Measurements from ENCODE around the gene CHCHD6. TPM values are rescaled to one million over a fixed set of nuclear protein-coding genes. Genes with fewer than 3 reads are reported as not detected.

CHCHD6 gene
- total and polyA plus RNA-seq, 5 donors from 2014 or later, result 5.6 to 10.5 (median 8.1) TPM

DNA sequence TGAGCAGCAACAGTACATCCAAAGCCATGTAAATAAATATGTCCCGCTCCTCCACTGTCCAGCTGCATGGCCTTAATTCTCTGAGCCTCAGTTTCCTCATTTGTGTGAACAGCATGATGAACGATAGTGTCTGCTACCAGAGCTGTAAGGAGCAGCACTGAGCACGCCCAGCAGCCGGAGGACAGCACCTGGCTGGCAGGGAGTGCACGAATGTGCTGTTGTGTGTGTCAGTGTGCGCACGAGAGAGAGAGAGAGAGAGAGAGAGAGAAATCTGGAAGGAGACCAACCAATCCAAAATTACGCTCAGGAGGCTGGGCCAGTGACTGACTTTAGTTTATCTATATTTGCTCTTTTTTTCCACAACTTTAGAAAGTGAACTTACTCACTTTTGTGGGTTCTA lies 252.3 kb downstream of the CHCHD6 start:
- Mint-ChIP-seq H3K27me3 (no peaks in the 10 kb centered on the region), H3K4me1 (no peaks in the 10 kb centered on the region), H3K4me3 (no peak overlapping the region), H3K27ac (peak overlapping the region in 1 of 3 donors; percentile 78), H3K36me3 (peaks cover 12% of the 10 kb centered on the region), H3K9me3 (no peaks in the 10 kb centered on the region)
- ATAC-seq (ENCODE audit: low read depth in 2 of 2) (no peak), DNase-seq (no peak)
- Histone ChIP-seq H3K4me3 (ENCODE audit: low read depth, low read length) (no peak overlapping the region), H3K27ac (ENCODE audit: insufficient read depth, low read length, poor library complexity, severe bottlenecking) (no peak overlapping the region), H3K36me3 (ENCODE audit: control insufficient read depth, insufficient read depth, low read length) (no peaks in the 10 kb centered on the region), H3K27me3 (ENCODE audit: control insufficient read depth, insufficient read depth, low read length) (no peaks in the 10 kb centered on the region), H3K4me1 (ENCODE audit: control insufficient read depth, insufficient read depth, low read length, poor library complexity, severe bottlenecking) (no peaks in the 10 kb centered on the region), H3K9me3 (ENCODE audit: control insufficient read depth in 2 of 2, low read length in 2 of 2) (no peaks in the 10 kb centered on the region)

DNA sequence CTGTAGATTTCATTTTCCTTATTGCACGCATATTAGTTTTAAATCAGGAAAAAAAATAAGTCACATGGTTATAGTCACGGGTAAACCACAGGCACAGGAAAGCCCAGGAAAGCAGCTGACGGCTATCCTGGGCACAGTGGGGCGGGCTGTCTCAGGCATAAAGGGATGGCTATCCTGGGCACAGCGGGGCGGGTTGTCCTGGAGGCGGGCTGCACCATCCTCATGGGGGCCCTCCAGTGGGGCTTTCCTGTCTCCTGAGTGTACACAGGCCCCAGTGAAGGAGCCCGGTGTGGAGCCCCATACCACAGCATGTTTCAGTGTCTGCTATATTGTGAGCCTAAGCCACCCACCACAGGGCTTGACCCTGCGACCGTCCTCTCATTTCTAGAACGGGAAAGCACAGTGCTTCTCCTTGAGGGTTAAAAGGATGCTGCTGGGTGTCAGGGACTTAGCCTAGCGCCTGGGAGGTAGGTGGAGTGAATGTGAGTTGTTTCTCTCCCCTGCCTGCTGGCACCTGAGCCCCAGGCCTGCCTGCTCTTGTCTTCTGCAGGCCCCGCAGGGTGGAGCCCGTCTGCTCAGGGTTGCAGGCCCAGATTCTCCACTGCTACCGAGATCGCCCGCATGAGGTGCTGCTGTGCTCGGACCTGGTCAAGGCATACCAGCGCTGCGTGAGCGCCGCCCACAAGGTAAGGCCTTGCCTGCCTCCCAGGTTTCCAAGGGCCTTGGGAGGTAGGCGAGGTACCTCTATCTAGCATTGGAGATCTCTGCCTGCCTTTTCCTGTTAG lies 253.0 kb downstream of the CHCHD6 start:
- ATAC-seq (ENCODE audit: low read depth in 2 of 2), result no peak
- Histone ChIP-seq H3K27me3 (ENCODE audit: control insufficient read depth, insufficient read depth, low read length) (no peaks in the 10 kb centered on the region), H3K27ac (ENCODE audit: insufficient read depth, low read length, poor library complexity, severe bottlenecking) (no peak overlapping the region), H3K9me3 (ENCODE audit: control insufficient read depth in 2 of 2, low read length in 2 of 2) (no peaks in the 10 kb centered on the region), H3K4me3 (ENCODE audit: low read depth, low read length) (no peak overlapping the region), H3K36me3 (ENCODE audit: control insufficient read depth, insufficient read depth, low read length) (no peaks in the 10 kb centered on the region), H3K4me1 (ENCODE audit: control insufficient read depth, insufficient read depth, low read length, poor library complexity, severe bottlenecking) (no peaks in the 10 kb centered on the region)
- Mint-ChIP-seq H3K4me1 (no peaks in the 10 kb centered on the region), H3K36me3 (peaks cover 12% of the 10 kb centered on the region), H3K27ac (no peak overlapping the region), H3K9me3 (no peaks in the 10 kb centered on the region), H3K4me3 (no peak overlapping the region), H3K27me3 (no peaks in the 10 kb centered on the region)
- DNase-seq, result no peak

- no peak overlapping the region for H3K4me3 Mint-ChIP-seq
Observed at GRCh38 chr3:126957776-126958637, 254.0 kb downstream of the CHCHD6 start.

DNA sequence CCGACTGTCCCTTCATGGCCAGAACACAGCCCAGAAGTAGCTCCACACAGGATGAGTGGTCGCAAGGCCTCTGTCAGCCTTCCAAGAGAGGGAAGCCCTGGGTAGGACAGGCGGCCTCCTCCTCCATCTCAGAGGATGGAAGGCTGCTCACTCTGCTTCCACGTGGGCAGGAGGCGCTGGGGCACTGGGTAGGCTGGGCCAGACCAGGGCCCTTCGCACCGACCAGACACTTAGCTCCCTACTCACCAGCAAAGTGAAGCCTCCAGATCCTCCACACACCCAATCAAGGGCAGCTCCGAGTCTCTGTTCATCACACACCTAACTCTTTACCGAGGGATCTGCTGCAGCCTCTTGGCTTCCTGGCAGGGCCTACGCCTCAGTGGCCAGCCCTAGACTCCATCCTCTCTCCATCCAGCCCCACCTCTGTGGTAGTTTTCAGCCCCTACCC lies 254.6 kb downstream of the CHCHD6 start:
- no peaks in the 10 kb centered on the region for H3K27me3 Mint-ChIP-seq
- peaks cover 12% of the 10 kb centered on the region for H3K36me3 Mint-ChIP-seq
- H3K27me3 ChIP-seq (ENCODE audit: control insufficient read depth, insufficient read depth, low read length), result no peaks in the 10 kb centered on the region
- ATAC-seq (ENCODE audit: low read depth in 2 of 2) (no peak), DNase-seq (no peak)
- no peaks in the 10 kb centered on the region for H3K9me3 ChIP-seq (ENCODE audit: control insufficient read depth in 2 of 2, low read length in 2 of 2)
- peaks cover 0 to 2% (median 0%) of the 10 kb centered on the region in 7 donors for H3K9me3 Mint-ChIP-seq
- H3K4me1 ChIP-seq (ENCODE audit: control insufficient read depth, insufficient read depth, low read length, poor library complexity, severe bottlenecking), result no peaks in the 10 kb centered on the region
- H3K4me1 Mint-ChIP-seq, result no peaks in the 10 kb centered on the region
- no peak overlapping the region for H3K27ac ChIP-seq (ENCODE audit: insufficient read depth, low read length, poor library complexity, severe bottlenecking)
- H3K27ac Mint-ChIP-seq, result peak overlapping the region in 2 of 3 donors; percentile 35 to 60
- no peak overlapping the region for H3K4me3 ChIP-seq (ENCODE audit: low read depth, low read length)
- H3K4me3 Mint-ChIP-seq, result no peak overlapping the region
- no peaks in the 10 kb centered on the region for H3K36me3 ChIP-seq (ENCODE audit: control insufficient read depth, insufficient read depth, low read length)

More at GRCh38 chr3:126957776-126958637, 254.0 kb downstream of the CHCHD6 start:
- Histone ChIP-seq H3K36me3 (ENCODE audit: control insufficient read depth, insufficient read depth, low read length) (no peaks in the 10 kb centered on the region), H3K27me3 (ENCODE audit: control insufficient read depth, insufficient read depth, low read length) (no peaks in the 10 kb centered on the region), H3K4me1 (ENCODE audit: control insufficient read depth, insufficient read depth, low read length, poor library complexity, severe bottlenecking) (no peaks in the 10 kb centered on the region), H3K9me3 (ENCODE audit: control insufficient read depth in 2 of 2, low read length in 2 of 2) (no peaks in the 10 kb centered on the region), H3K27ac (ENCODE audit: insufficient read depth, low read length, poor library complexity, severe bottlenecking) (no peak overlapping the region), H3K4me3 (ENCODE audit: low read depth, low read length) (no peak overlapping the region)
- peaks cover 12% of the 10 kb centered on the region for H3K36me3 Mint-ChIP-seq
- no peaks in the 10 kb centered on the region for H3K27me3 Mint-ChIP-seq
- no peak overlapping the region for H3K27ac Mint-ChIP-seq
- DNase-seq (no peak), ATAC-seq (ENCODE audit: low read depth in 2 of 2) (no peak)
- no peaks in the 10 kb centered on the region for H3K4me1 Mint-ChIP-seq
- no peaks in the 10 kb centered on the region for H3K9me3 Mint-ChIP-seq

GRCh38 chr3:126959136-126959920 lies 255.3 kb downstream of the CHCHD6 start:
- Mint-ChIP-seq H3K9me3 (peaks cover 0 to 2% (median 0%) of the 10 kb centered on the region in 7 donors), H3K27me3 (no peaks in the 10 kb centered on the region), H3K27ac (peak overlapping the region in 2 of 3 donors; percentile 35 to 60), H3K36me3 (peaks cover 12% of the 10 kb centered on the region), H3K4me3 (no peak overlapping the region), H3K4me1 (no peaks in the 10 kb centered on the region)
- Histone ChIP-seq H3K9me3 (ENCODE audit: control insufficient read depth in 2 of 2, low read length in 2 of 2) (no peaks in the 10 kb centered on the region), H3K27ac (ENCODE audit: insufficient read depth, low read length, poor library complexity, severe bottlenecking) (no peak overlapping the region), H3K27me3 (ENCODE audit: control insufficient read depth, insufficient read depth, low read length) (no peaks in the 10 kb centered on the region), H3K4me3 (ENCODE audit: low read depth, low read length) (no peak overlapping the region), H3K4me1 (ENCODE audit: control insufficient read depth, insufficient read depth, low read length, poor library complexity, severe bottlenecking) (no peaks in the 10 kb centered on the region), H3K36me3 (ENCODE audit: control insufficient read depth, insufficient read depth, low read length) (no peaks in the 10 kb centered on the region)
- DNase-seq (no peak), ATAC-seq (ENCODE audit: low read depth in 2 of 2) (no peak)

DNA sequence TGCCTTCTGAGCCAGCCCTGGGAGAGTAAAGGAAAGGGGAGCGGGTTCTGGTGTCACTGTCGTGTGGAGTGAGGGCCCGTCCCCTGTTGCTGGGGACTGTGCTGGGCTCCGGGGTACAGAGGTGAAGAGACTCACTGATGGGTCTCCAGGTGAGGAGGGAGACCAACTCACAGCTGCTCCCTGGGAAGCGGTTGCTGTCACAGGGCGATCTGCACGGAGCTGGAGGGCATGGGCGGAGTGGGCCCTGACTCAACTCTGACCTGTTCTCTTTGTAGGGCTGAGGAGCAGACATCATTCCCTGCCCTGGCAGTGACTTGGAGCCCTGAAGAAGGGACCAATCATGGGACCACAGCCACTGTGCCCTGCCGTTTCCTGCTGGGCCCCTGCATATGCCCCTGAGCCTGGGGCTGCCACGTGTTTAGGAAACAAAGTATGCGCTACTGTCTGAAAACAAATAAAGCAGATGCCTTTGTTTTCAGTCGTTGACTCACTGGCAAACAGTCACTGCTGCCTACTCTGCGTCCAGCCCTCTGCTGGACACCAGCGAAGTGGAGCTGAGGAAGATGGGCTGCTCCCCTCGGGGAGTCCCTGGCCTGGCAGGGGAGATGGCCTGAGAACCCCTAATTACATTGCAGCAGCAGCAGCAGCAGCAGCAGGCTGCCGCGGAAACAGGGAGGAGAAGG lies 256.0 kb downstream of the CHCHD6 start:
- Histone ChIP-seq H3K27me3 (ENCODE audit: control insufficient read depth, insufficient read depth, low read length) (no peaks in the 10 kb centered on the region), H3K4me1 (ENCODE audit: control insufficient read depth, insufficient read depth, low read length, poor library complexity, severe bottlenecking) (no peaks in the 10 kb centered on the region), H3K4me3 (ENCODE audit: low read depth, low read length) (no peak overlapping the region), H3K36me3 (ENCODE audit: control insufficient read depth, insufficient read depth, low read length) (no peaks in the 10 kb centered on the region), H3K27ac (ENCODE audit: insufficient read depth, low read length, poor library complexity, severe bottlenecking) (no peak overlapping the region), H3K9me3 (ENCODE audit: control insufficient read depth in 2 of 2, low read length in 2 of 2) (no peaks in the 10 kb centered on the region)
- peaks cover 0 to 2% (median 0%) of the 10 kb centered on the region in 7 donors for H3K9me3 Mint-ChIP-seq
- no peaks in the 10 kb centered on the region for H3K4me1 Mint-ChIP-seq
- no peak overlapping the region for H3K4me3 Mint-ChIP-seq
- no peak overlapping the region for H3K27ac Mint-ChIP-seq
- DNase-seq (no peak), ATAC-seq (ENCODE audit: low read depth in 2 of 2) (no peak)
- peaks cover 12% of the 10 kb centered on the region for H3K36me3 Mint-ChIP-seq
- no peaks in the 10 kb centered on the region for H3K27me3 Mint-ChIP-seq

DNA sequence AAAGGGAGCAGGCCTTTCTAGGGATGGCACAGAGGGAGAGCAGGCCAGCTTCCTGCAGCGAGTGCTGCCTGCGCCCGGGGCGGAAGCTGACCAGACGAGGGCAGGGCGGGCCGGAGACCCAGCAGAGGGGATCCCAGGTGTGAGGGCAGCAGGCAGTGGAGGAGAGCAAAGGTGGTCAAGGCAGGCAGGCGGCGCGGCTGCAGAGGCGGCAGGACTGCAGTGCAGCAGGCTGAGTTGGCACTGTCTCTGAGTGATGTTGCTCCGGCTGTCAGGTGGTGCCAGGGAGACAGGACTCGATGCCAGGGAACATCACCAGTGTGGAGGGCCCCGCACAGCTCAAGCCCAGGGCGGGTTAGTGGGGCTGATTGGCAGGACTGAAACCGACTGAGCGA lies 256.6 kb downstream of the CHCHD6 start:
- peaks cover 12% of the 10 kb centered on the region for H3K36me3 Mint-ChIP-seq
- no peak overlapping the region for H3K27ac Mint-ChIP-seq

More for the DNA sequence above, 256.6 kb downstream of the CHCHD6 start:
- H3K36me3 ChIP-seq (ENCODE audit: control insufficient read depth, insufficient read depth, low read length), result no peaks in the 10 kb centered on the region
- Mint-ChIP-seq H3K27me3 (no peaks in the 10 kb centered on the region), H3K9me3 (peaks cover 0 to 2% (median 0%) of the 10 kb centered on the region in 7 donors), H3K4me3 (no peak overlapping the region), H3K4me1 (no peaks in the 10 kb centered on the region)
- no peaks in the 10 kb centered on the region for H3K27me3 ChIP-seq (ENCODE audit: control insufficient read depth, insufficient read depth, low read length)
- no peak overlapping the region for H3K4me3 ChIP-seq (ENCODE audit: low read depth, low read length)
- ATAC-seq (ENCODE audit: low read depth in 2 of 2) (no peak), DNase-seq (no peak)
- H3K4me1 ChIP-seq (ENCODE audit: control insufficient read depth, insufficient read depth, low read length, poor library complexity, severe bottlenecking), result no peaks in the 10 kb centered on the region
- no peaks in the 10 kb centered on the region for H3K9me3 ChIP-seq (ENCODE audit: control insufficient read depth in 2 of 2, low read length in 2 of 2)
- H3K27ac ChIP-seq (ENCODE audit: insufficient read depth, low read length, poor library complexity, severe bottlenecking), result no peak overlapping the region

All from CD4-positive, CD25-positive, alpha-beta regulatory T cell (primary cell).